COR-L47 (cell line): ENCODE results near the gene SPATA46.
"Not testable (repeated sequence)": the region's sequence is repeated elsewhere in the genome, so short reads cannot be mapped to it uniquely, and the experiment has no call there.

ENCODE experiments used
- DNase-seq: peaks from one replicate; lab custom pipeline; 2025; lab: John Stamatoyannopoulos, UW

SPATA46 gene

DNA sequence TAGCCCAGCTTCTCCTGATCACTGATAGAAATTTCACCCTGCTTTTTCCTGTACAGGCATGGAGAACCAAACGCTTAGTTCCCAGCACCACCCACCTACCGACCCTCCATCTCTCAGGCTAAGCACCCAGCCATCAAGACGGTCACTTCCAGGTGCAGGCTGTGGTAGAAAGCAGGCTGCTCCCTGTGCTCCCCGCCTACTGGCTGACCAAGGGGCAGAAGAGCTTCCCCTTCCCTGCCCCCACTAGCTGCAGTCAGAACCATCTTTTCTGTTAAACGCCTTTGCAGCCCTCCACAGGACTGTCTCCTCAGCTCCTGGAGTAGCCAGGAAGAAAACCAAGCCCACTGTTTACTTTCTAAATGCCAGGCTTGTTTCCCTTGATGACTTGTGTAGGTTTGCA is 23.0 kb downstream of the SPATA46 start:
- DNase-seq: no peak

DNA sequence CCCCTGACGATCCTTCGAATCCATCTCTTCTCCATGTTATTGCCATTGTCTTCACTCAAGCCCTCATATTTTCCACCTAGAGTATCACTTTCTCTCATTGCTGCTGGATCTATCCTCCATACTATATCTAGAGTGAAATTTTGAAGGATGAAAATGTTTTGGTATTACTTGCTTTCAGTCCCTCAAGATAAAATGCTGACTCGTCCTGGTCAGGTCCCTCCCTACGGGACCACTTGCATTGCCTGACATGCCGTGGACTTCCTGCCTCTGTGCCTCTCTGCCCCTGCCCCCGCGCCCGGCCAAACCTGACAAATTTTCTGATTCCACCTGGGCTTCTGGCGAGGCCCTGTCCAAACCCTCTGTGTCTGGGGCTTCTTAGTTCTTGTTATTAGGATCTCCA is 23.6 kb downstream of the SPATA46 start:
- no peak for DNase-seq

DNA sequence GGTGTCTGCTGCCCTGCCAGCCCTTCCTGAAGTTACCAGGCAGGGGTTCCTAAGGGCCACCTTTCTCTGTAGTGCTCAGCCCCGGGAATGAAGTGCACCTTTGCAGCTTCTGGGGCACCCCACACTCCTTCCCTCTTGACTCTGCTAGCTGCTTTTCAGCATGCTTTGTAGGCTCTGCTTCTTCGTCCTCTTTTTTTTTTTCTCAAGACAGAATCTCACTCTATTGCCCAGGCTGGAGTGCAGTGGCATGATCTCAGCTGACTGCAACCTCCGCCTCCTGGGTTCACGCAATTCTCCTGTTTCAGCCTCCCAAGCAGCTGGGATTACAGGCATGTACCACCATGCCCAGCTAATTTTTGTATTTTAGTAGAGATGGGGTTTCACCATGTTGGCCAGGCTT is 24.8 kb downstream of the SPATA46 start:
- DNase-seq: not testable (repeated sequence)

DNA sequence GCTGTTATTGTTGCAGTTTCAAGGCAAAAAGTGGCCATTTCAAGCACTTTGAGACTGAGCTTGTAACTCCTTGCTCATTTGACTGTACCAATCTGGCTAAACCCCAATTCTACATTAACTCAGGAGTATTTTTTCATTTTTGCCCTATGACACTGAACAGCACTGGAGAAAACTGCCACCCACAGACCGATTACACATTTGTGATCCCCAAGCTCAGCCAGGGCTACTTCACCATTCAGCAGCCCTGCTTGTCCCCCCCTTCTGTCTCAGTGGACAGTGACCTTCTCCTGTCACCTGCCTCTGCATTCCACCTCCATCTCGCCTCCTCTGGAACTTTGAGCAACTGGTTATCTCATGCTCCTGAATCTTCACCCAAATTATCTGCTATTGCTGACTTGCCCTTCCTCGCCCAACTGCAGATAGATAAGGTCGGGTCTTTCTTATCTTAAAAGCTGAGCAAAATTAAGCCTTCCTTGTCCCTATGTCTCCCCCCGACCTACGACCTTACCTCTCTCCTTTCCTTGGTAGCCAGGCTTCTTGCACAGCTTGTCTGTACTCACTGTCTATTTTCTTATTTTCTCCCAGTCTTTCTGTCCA is 25.3 kb downstream of the SPATA46 start:
- DNase-seq: no peak

DNA sequence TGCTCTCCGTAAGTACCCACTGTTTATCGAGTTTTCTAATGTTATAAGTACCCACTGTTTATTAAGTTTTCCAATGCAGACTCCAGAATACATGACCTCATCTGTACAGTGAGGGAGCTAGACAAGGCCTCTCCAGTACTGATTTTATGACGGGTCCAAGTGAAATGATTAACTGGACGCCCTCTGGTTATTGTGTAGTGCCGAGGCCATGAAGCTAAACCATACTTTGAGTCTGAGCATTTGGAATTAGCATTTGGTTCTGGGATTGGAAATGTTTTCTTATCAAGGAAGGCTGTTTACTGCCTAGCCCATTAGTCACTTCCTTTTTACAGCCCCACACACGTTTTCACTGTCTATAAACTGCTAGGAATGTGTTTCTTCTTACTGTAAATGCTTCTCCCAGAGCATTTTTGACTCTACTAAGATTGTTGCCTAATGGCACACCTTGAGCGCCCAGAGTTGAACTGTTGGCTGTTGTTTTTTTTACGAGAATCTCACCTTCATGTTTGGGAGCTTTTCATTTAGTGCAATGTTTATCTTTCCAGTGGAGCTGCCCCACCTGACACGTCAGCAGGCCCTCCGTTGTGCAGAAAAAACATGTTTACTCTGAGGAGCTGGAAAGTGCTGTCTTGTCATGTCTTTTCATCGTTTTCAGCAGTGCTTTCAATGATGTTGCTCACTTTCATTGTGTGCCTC is 26.9 kb downstream of the SPATA46 start:
- no peak for DNase-seq

DNA sequence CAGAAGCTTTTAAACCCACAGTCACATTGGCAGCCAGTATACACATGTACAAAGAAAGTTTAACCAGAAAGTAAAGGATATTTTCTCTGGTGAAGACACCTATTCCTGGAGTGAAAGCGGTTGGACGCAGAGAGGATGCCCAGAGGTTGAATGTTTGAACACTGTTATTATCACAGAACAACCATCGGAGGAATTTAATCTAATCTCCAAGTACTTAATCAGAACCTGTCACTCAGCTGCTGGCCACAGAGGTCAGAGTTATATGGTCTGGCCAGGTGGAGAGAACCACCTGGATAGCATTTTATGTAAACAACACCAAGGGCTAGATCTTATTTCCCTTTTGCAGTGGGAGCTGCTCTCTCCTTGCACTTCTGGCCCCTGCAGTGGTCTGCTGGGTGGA is 29.4 kb downstream of the SPATA46 start:
- DNase-seq: no peak

DNA sequence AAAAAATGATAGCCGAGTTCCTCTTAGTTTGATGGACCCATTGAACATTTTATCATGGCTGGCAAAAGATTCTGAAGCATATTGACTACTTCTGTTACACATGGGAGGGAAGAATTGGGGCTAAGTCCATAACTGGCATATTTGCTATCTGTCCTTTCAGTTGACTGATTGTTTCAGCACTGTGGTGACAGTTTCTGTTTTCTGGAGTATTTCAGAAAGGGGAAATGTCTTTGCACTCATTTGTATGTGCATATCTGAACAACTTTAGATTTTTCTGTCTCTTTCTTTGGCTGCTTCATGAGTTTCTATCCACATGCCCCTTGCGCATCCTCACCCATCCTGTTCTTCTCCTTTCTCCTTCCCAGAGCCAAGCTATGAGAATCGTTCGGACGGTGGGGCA is 33.2 kb downstream of the SPATA46 start:
- no peak for DNase-seq

DNA sequence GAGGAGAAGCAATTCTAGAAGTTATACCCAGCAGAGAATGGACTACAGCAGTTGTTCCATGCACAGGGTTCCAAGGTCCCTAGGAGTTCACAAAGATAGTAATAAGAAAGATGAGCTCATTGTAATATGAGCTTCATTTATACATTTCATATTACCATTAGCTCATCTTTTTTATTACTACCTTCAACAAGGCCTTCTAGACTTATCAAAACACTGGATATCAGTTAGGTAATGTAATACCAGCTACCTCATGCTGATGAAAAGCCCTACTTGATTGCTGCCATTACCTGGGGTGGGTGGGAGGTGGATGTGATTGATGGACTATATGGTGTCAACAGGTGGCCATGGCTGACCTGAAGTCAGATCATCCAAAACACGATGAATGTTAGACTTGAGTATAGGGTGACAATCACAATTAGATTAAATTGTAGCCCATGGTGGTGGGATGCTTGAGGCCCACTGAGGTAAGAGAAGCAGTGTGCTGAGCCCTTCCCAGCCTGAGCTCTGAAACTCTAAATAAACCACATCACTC is 34.1 kb downstream of the SPATA46 start:
- DNase-seq: no peak

DNA sequence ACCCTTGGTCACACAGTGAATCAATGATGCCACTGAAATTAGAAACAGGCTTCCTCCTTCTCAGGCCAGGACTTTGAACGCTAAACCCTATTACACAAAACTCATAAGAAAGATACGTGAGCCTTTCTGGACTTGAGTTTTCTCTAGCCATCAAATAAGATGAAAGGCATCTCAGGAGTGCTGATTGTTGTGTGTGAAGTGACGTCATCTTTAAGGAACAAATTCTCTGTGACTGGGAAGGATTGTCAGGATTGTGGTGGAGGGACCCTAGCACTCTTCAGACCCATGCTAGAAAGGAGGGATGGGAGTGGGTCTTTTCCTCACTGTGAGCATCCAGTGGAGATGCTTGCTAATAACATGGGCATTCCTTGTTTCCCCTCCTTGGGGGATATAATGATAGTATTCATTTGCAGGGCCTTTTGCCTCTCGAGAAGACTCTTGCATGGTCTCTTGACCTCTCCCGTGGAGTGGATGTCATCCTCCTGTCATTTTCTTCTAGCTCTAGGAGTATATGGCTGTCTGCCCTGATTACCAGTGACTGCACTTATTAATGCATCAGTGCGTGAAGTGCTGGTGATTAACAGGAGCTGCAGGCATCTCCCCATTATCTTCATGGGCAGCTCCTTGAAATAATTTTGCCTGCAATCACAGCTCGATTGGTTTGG is 39.9 kb downstream of the SPATA46 start:
- no peak for DNase-seq

DNA sequence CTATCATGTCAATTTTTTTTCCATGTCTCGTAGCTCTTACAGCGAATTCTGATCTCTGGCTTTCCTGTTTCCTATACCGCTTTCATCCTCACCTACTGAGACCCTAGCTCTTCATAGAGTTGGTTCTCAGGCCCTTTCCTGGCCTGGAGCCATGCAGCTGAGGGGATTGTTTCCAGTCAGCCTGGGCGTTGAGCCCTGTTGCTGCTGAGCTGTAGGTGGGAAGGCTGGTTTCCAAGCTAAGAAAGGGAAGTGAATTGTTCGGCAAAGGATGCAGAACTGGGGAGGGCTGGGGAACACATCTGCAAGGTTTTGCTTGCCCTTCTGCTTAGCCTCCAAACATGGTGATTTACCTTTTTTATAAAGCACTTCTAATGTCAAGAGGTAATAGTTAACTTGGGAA is 41.5 kb downstream of the SPATA46 start:
- DNase-seq: no peak

DNA sequence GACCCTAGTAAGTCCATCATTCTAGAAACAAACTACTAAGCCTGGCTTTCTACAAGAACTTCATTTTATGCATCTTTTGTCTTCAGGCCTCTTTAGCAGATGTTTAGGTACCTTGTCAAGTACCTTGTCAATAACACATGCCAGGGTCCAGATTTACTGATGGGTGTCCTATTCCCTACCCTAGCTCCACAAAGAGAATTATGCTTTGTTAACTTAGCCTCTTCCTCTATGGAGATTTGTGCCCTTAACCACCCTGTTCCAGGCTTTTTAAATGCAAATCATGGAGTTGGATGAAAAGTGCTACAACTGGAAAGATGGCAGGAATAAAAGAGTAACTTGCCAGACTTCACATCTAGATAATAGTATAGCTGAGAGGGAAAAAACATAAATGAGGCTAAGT is 42.7 kb downstream of the SPATA46 start:
- DNase-seq: no peak

DNA sequence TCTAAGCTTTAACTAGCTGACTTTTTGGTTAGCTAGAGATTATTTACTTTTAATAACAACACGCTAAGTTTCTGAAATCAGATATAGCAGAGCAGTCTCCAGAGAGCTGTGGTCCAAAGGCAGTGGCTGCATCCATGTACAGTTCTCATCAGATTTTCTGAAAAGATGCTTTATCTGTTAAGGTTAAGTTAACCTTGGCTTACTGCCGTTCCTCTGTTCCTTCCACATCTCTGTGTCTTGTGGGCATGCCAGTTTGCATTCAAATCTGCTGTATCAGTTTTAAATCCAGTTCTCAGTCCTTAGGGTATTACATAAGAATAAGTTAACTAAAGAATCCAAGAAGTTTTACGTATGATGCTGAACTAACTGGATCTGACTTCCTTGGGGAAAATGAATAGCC is 46.8 kb downstream of the SPATA46 start:
- DNase-seq: no peak

DNA sequence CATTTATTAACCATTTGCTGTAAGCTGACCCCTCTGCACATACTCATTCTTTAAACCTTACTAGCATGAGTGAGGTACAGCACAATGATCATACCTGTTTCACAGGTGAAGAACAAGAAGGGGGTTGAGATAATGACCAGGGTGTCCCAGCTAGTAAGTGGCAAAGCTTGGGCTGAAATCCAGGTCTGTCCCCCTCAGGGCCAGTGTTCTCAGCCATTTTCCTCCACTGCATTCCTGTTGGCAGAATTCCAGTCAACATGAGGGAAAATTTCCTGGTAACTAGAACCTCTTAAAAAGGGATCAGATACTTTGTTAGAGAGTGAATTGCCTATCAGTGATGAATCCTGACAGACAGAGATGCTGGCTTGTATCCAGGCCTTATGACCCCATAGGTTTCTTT is 48.1 kb downstream of the SPATA46 start:
- peak; percentile 62 for DNase-seq

DNA sequence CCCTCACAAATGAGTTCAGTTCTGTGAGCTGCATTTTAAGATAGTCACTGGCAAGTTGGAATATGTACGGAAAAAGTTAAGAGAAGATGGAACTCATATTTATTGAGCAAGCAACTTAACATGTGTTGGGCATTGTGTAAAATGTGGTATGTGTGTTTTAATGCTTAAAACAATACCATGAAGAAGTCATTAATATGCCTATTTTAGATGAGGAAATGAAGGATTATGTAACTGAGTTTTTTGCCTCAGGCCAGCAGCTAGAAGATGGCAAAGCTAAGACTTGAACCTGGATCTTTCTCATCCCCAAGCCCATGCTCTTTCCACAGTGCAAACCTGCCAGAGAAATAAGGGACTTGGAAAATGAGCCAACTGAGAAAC is 48.9 kb downstream of the SPATA46 start:
- no peak for DNase-seq

DNA sequence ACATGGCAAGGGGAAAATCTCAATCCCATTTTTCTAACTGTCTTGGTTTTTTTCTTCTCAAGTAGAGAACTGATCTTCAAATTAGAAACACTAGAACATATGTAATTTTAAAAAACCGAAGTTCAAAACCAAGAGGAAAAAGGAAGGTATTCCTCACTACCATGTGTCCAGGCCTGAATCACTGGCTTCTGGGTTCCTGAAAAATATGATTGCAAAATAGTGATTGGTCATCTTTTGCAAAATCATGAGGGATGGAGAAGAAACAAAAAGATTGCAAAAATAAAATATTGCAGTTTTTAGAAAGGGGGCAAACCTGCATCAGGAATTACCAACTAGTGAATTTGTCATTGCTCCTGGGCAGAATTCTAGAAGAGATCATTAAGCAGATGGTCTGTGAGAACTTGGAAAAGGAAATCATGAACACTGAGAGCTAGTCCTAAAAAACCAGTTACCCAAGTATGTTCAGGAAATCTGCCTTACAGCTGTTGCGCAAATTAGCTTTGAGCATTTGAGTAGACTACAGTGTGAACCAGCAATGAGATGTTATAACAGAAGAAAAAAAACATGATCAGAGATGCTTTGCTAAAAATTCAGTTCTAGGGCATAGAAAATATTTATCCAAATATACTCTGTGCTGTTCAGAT is 49.4 kb downstream of the SPATA46 start:
- no peak for DNase-seq

DNA sequence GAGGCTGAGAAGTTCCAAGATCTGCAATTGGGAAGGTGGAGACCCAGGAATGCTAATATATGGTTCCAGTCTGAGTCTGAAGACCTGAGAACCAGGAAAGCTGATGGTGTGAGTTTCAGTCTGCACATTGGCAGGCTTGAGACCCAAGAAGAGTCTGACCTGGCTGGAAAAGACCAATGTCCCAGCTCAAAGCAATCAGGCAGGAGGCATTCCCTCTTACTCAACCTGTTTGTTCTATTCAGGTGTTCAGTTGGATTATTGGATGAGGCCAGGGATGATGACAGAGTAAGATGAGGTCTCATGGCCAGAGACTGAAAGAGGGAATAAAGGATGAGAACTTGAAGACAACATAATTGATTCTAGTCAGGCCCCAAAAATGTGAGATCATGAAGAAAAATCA is 50.1 kb downstream of the SPATA46 start:
- no peak for DNase-seq

DNA sequence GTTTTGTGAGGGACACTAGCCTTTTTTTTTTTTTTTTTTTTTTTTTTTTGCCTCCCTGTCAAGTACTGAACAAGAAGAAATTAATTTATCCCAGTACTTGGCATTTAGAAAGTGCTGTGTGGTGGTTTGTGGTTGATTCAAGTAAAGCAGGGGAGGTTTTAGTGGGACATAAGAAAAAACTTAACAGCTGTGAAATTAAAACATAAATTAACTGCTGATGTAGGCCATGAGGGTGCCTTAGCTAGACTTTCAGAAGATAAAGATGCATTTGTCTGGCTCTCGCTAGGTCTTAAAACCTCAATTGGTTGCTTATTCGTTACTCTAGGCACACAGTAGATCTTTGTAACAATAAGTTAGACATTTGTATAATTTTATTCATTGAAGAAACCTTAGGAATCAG is 52.3 kb downstream of the SPATA46 start:
- DNase-seq: no peak
